Hematopoietic multipotent progenitor cell treated with erythropoietin and hydrocortisone succinate and interleukin-3 and kit ligand, for 17 days (in vitro differentiated cells): ENCODE results near the gene PSME3IP1.
A peak's percentile ranks its signal among the peaks of the same experiment; 100 is the strongest.
"Not testable (repeated sequence)": the region's sequence is repeated elsewhere in the genome, so short reads cannot be mapped to it uniquely, and the experiment has no call there.

Experiments
- DNase-seq: peaks from one replicate; pipeline ENCODE4 v3.0.0-alpha.2; 2015; ENCODE audit warnings: low spot score

Gene PSME3IP1, protein sequence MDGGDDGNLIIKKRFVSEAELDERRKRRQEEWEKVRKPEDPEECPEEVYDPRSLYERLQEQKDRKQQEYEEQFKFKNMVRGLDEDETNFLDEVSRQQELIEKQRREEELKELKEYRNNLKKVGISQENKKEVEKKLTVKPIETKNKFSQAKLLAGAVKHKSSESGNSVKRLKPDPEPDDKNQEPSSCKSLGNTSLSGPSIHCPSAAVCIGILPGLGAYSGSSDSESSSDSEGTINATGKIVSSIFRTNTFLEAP

DNA sequence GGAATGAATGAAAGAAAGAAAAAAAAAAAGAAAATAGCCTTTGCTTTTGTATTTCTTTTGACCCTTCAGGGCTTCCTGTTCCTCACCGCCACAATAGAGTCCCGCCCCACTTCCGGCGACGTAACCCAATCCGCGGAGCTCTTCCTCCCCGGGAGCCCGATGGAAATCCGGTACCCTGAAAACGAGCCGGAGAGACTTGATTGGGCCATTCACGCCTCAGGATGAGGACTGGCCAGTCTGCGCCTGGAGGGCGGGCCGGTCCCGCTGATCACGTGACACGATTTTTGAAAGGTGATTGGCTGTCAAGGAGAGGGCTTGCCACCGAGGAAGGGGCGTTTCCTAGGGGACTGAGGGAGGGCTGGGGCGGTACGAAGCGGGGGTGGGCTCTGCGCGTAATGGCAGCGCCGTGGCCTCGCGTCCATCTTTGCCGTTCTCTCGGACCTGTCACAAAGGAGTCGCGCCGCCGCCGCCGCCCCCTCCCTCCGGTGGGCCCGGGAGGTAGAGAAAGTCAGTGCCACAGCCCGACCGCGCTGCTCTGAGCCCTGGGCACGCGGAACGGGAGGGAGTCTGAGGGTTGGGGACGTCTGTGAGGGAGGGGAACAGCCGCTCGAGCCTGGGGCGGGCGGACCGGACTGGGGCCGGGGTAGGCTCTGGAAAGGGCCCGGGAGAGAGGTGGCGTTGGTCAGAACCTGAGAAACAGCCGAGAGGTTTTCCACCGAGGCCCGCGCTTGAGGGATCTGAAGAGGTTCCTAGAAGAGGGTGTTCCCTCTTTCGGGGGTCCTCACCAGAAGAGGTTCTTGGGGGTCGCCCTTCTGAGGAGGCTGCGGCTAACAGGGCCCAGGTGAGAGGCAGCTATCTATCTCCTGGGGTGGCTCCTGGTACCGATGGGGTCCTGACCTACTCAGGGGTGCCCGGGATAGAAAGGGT lies at the start of gene PSME3IP1, which contains the start of gene RSPRY1:
Gene PSME3IP1, minus strand, starts transcription at position 95 of the 927 bp plus-strand sequence. CDS start 12,185 bp downstream, outside the sequence.
Gene RSPRY1, plus strand, starts transcription at position 385 of the 927 bp plus-strand sequence. CDS start 18,330 bp downstream, outside the sequence.
- DNase-seq, result peak; percentile 100

DNA sequence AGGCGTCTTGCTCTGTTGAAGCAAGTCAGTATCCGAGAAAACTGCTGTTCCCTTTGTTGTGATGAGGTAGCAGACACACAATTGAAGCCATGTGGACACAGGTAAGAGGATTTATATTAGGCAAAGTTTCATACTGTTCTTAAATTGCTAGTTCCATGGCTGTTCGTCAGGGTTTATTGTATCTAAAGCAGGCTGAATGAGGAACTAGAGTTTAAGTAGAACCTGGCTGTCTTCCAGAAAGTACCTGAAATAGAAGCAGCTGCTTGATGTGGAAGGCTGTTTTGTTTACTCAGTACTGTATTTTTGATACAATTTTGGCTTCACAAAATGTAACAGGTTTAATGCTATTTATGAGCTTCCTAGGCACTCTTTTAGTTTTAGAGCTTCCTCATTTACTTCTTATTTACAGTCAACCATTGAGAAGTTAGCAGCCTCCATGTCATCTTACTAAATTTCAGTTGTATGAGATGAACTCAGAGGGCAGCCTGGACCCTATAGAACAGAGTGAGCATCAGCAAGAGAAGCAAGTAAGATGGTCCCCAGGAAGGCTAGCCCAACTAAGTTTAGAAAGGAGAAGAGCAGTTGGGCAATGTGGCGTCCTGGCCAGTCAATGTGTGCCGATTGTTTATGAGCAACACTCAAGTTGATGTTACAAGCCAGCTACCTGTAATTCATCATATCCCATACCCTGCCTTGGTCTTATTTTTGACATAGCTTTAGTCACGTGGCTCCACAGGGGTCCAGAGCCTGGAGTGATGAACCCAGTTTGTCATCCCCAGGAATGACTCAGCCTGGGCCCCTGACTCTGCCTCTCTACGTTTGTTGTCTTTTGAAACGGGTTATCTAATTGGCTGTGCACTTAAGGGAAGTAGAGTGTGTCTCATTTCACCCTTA lies 49.5 kb upstream of the PSME3IP1 start:
- no peak for DNase-seq

DNA sequence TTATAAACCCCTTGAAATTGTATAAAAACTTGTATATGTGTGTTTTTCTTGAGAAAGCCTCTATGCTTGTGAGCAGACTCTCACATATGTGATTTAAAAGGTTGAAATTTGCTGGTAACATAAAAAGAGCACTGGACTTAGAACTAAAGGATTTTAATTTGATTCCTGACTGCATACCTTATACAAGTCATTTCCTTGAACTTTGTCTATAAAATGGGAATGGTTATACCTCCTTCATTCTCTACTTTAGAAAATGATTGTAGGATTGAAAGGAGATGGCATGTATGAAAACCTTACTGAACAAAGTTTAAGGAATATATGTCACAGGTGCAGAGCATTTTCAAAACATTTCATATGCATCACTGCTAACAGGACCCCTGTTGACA lies 48.9 kb upstream of the PSME3IP1 start:
- no peak for DNase-seq

DNA sequence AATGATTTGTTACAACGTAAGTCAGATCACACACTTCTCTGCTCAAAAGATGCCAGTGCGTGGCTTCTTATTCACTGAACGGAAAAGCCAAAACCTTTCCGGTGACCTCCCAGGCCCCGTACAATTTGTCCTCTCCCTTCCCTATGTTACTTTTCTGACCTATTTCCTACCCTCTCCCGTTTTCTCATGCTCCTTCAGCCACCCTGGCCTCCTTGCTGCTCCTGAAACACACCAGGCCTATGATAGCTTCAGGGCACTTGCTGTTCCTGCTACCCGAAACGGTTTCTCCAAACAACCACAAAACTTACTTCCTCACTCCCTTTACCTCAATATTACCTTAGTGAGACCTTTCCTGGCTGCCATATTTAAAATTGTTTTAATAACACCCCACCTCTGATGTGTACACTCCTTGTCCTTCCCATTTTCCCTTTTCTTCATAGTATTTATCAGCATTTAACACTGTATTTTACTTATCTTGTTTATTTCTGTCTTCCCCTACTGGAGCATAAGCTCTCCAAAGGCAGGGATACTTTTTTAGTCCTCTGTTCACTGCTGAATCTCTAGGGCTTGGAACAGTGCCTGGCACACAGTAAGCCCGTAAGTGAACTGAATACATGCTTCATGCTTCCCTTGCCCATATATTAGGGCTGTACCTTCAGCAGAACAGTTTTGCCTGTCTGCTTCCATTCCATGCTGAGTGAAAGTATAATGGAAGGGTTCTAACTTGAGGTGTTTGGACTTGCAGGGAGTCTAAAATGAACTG lies 48.3 kb upstream of the PSME3IP1 start:
- no peak for DNase-seq

DNA sequence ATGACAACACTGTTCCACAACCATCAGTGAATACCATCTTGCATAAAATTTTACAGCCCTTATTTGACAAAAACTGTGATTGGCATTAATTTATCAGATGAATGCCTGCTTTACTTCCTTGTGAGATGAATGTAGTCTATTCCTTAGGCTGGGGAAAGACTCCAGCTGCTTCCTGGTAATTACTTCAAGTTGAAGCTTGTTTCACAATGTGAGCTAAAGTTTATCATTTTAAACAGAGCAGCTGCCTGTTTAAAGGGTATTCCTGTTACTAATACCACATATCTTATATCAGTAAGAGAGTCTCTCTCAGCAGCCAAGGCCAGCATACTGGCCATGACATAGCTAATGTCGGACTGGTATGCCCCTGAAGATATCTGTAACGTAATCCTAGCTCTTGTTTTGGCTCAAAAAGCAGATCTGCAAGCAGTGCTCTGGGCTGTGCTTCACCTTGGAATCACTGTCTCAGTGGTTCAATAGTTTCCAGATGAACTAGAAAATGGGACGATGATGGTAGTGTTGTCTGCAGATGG lies 46.0 kb upstream of the PSME3IP1 start:
- DNase-seq, result no peak

DNA sequence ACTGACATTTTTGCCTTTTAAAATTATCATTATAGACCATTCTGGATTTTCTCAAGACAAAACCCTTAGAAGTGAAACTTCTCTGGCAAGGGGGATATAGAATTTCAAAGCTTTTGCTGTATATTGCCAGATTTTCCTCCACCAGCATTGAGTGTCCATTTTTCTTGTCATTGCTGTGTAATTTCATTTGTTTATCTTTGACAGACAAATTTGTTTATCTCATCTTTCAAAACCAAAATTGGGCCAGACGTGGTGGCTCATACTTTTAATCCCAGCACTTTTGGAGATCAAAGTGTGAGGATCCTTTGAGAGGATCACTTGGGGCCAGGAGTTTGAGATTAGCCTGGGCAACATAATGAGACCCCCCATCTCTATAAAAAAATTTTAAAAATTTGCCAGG lies 43.2 kb upstream of the PSME3IP1 start:
- no peak for DNase-seq

DNA sequence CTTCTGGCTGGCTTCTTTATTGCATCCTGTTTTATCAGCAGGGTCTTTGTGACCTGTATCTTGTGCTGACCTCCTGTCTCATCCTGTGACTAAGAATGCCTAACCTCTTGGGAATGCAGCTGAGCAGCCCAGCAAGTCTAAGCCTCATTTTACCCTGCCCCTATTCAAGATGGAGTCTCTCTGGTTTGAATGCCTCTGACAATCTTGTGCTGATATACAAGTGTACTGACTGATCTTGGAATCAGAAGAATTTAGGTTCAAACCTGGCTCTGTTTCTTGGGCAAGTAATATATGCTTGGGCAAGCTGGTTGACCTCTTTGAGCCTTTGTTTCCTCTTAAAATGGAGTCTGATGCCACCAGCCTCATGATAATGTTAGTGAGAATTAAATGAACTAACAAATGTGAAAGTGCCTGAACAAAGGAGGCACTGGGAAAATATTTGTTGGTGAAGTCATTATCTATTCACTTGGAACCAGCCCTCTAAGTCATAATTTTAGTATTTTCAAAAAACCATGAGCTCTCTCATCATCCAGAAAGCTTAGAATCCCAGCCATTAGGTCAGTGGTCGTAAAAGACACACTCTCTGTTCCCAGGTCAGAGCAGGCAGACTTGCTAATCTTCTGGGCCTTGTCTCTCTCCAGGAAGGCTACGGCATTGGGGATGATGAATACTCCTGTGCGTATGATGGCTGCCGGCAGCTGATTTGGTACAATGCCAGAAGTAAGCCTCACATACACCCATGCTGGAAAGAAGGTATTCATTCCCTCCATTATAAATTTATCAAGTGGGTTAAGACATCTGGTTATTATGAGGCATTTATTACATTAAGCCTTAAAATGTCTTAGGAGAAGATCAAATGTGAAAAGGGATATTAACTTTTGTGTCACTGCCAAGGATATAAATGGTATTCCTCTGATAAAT lies 41.1 kb upstream of the PSME3IP1 start:
- DNase-seq, result no peak

DNA sequence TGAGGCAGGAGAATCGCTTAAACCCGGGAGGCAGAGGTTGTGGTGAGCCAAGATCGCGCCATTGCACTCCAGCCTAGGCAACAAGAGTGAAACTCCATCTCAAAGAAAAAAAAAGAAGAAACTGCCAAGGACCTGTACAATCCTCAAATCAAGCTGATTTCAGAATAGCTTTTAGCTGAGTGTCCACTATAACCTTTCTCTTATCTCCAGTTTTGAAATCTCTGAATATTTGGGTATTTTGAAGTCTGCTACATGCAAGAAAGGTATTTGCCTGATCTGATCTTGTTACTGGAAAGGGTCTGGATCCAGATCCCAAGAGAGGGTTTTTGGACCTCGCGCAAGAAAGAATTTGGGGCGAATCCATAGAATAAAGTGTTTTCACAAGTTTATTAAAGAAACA lies 40.1 kb upstream of the PSME3IP1 start:
- no peak for DNase-seq

DNA sequence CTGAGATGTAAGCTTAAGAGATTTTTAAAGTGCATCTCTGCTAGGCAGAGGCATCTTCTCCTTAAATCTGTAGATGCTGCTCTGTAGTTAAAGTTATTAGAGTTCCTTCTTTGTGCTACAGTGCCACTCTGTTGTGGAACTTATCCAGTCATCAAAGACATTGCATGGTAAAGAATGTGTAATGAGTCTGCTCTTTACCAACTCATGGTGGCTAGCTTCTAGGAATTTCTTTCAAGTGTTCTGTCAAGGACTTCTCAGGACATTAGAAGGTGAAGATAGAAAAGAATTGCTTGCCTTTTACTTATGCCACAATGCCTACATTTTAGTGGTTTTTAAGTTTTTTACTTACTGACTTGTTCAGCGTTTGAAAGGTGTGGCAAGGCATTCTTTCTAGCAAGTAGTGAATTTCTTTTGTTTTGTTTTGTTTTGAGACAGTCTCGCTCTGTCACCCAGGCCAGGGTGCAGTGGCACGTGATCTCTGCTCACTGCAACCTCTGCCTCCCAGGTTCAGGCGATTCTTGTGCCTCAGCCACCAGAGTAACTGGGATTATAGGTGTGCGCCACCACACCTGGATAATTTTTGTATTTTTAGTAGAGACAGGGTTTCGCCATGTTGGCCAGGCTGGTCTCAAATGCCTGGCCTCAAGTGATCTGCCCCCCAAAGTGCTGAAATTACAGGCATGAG lies 39.0 kb upstream of the PSME3IP1 start:
- DNase-seq, result no peak

DNA sequence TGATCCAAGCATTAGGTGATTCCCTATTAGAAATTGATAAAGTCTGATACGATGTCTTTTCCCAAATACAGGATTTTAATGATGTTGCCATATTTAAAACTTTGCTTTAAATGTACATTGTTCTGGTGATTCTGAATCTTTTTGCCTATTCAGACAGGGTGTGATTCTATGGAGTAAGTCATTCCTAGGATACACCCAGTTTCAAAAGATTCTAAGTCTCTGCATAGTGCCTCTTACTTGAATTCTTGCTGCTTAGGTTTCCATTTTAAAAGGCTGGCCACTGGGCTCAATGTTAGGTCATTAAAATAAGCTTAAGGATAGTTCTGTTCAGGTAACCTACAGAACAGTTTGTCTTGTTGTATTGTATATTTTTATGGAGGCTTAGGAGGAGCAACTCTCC lies 37.2 kb upstream of the PSME3IP1 start:
- DNase-seq, result no peak

DNA sequence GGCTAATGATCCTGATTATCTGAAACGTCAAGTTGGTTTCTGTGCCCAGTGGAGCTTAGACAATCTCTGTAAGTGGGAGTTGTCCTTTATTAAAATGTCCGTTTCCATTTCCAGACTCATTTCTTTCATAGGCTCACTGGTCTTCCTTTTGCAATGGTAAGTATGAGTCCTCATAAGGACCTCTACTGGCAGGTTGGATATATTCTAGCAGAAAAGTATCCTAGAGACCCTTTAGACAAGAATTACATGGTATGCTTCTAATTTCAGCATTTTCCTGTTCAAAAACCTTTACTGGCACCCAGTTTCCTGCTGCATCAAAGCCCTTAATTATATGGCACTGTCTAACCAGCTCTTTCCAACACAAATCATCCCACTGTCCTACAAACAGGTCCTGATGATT lies 31.1 kb upstream of the PSME3IP1 start:
- DNase-seq, result no peak

DNA sequence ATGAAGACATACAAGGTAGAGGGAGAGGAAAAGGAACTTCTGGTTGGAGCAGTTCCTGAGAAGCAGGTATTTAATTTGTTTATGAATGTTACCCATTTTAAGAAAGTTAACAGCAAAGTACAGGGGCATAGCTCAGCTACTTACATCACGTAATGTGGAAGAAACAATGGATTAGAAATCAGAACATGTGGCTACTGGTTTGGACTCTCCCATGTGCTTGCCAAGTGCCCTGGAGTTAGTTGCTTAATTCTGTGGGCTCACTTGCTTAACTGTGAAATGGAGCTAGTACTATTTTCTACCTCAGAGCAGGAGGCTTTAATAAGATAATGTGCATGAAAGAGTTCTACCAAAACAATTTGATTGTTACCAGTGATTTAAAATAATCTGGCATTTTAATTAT lies 27.6 kb upstream of the PSME3IP1 start:
- no peak for DNase-seq

DNA sequence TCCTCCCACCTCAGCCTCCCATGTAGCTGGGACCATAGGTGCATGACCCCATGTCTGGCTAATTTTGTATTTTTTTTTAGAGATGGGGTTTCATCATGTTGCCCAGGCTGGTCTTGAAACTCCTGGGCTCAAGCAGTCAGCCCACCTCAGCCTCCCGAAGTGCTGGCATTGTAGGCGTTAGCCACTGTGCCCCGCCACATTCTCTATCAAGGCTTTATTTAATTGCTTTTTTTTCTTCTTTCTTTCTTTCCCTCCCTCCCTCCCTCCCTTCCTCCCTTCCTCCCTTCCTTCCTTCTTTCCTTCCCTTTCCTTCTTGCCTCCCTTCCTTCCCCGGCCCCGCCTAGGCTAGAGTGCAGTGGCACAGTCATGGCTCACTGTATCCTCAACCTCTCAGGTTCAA lies 23.9 kb upstream of the PSME3IP1 start:
- no peak for DNase-seq

DNA sequence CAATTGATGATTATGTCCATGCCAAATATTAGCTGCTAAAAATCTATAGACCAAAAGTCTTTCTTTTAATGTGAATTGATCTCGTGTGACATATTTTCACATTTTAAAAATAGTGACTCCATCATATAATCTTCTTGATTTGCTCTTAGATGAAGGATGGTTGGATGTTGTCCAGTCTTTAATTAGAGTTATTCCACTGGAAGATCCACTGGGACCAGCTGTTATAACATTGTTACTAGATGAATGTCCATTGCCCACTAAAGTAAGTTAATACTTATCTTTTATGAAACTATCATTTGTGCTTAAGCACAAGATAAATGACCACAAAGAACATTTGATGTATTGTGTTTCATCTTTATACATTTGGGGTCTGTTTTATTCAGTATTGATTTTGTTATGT lies 23.1 kb upstream of the PSME3IP1 start:
- DNase-seq, result no peak

DNA sequence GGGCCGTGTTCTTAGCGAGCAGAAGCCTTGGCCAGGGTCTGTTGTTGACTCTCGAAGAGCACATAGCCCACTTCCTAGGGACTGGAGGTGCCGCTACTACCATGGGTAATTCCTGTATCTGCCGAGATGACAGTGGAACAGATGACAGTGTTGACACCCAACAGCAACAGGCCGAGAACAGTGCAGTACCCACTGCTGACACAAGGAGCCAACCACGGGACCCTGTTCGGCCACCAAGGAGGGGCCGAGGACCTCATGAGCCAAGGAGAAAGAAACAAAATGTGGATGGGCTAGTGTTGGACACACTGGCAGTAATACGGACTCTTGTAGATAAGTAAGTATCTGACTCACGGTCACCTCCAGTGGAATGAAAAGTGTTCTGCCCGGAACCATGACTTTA lies 18.8 kb upstream of the PSME3IP1 start:
- DNase-seq, result no peak

DNA sequence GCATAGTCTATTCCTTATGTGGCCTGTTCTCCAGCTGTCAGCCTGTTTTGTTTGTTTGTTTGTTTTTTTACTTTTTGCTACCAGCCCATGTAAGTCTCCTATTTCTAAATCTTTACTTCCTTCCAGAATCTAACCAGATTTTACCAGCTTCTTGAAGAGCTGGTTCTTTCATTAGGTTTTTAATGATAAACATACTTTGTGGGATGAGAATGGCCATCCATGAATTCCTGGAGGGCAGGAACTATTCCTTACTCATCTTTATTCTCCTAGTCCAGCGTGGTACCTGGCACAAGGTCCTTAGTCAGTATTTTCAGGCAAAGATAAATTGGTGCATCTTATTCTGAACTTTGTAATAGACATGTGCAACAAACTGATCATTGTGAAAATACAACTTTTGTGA lies 17.6 kb upstream of the PSME3IP1 start:
- DNase-seq, result no peak

DNA sequence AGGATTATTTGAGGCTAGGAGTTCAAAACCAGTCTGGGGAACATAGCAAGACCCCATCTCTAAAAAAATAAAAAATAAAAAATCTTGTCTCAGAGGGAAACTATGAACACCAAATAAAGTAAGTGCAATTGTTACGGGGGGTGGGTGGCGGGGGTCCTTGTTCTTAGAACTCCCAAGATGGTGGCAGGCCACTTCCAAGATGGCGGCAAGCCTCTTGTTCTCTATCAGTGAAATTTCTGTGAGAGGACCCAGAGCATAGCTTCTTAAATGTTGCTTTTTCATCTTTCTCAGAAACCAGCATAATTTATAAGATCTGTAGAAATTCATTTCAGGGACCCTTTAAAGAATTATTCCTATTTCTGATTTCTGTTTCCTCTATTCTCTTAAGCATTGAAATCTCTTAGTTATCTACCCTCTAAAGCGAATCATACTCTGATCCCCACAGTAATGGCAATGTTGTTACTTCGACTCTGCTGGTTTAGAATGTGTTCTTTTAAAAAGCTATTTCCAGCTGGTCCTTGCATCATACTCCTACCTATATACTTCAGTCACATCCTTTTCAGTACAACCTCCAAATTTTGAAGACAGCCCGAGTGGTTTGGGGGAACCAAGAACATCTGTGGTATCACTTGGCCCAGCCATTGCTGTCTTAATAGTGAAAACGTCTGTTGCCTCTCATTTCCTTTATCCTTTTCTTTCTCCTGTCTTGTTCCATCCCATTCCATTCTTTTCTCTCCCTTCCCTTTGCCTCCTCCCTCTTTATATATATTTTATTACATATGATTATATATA lies 16.5 kb upstream of the PSME3IP1 start:
- no peak for DNase-seq

DNA sequence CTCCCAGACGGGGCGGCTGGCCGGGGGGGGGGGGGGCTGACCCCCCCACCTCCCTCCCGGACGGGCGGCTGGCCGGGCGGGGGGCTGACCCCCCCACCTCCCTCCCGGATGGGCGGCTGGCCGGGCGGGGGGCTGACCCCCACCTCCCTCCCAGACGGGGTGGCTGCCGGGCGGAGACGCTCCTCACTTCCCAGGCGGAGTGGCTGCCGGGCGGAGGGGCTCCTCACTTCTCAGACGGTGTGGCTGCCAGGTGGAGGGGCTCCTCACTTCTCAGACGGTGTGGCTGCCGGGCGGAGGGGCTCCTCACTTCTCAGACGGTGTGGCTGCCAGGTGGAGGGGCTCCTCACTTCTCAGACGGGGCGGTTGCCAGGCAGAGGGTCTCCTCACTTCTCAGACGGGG lies 15.1 kb upstream of the PSME3IP1 start:
- DNase-seq, result not testable (repeated sequence)

DNA sequence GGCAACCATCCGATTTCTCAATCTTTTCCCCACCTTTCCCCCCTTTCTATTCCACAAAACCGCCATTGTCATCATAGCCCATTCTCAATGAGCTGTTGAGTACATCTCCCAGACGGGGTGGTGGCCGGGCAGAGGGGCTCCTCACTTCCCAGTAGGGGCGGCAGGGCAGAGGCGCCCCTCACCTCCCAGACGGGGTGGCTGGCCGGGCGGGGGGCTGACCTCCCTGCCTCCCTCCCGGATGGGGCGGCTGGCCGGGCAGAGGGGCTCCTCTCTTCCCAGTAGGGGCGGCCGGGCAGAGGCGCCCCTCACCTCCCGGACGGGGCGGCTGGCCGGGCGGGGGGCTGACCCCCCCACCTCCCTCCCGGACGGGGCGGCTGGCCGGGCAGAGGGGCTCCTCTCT lies 14.5 kb upstream of the PSME3IP1 start:
- not testable (repeated sequence) for DNase-seq
